HG02884 (cell line): ENCODE measurements around the gene DGCR6.
"Not testable (repeated sequence)": the region's sequence is repeated elsewhere in the genome, so short reads cannot be mapped to it uniquely, and the experiment has no call there.

ENCODE experiments used
- ATAC-seq: cut with Tn5 transposase; IDR thresholded peaks from one replicate; pipeline ENCODE4 v1.9.1; 2021; ENCODE audit warnings: mild to moderate bottlenecking, moderate library complexity; ENCODE audit not compliant: unreplicated experiment

DGCR6 gene

DNA sequence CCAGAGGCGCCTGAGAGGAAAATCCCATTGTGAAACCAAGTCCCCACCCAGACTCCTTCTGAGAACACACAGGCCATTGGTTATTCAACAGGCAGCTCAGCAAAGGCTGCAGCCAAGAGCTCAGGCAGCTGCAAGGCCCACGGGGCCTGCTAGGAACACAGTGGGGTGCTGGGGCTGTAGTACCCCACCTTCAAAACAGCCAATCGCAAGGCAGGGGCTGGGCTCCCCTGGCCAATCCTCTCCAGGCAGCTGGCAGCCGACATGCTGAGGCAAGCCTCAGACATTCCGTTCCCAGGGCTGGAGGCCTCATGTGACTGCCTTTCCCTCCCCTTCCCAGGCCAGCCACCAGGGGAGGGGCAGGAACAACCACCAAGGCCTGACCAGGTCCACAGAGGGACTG, 23.3 kb downstream of the DGCR6 start:
- ATAC-seq = no peak

DNA sequence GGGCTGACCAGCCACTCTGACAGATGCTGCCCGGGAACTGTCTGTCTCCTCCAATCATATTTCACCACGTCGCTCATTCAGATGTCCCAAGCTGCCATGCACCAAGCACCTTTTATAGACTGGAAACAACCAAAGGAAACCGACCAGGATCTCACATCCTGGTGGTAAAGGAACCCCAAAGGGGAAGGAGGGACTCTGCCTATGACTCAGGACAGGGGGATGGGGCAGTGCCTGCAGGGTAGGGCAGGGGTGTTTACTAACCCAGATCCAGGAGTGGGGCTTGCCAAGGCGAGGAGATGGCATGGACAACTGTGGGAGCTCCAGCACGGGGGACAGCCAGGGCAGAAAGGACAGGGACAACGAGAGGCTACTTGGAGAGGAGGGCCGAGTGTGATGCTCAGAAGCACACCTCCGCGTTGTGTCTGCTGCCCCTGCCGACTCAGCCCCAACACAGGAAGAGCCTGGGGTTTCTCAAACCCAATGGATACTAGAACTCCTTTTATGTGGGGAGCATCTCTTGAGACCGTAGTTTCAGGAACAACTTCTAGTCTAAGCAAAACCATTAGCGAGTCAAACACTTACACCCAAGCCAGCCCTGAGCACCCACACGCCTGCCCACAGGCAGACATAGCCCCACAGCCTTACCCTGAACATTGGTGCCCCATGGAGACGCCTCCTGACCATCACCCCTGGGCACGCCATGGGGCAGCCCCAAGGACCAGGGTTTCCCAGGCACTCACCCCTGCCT, 26.0 kb downstream of the DGCR6 start:
- no peak for ATAC-seq

DNA sequence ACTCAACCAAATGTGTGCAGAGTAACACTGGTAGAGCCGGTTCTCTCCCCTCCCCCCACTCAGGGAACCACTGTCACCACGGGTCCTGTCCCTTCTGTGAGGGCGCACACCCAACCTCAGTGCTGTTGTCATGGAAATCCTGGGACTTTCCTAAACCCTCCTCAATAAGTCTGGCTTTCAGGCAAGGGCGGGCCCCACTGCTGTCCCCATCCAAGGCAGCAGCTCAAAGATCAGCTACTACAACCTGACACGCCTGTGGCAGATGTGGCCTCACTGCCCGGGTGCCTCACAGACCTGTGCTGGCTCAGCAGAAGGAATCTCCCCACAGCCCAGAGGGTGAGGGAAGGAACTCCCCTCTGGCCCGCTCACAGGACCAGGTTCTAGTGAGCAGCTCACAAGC, 27.8 kb downstream of the DGCR6 start:
- ATAC-seq = no peak

- not testable (repeated sequence) for ATAC-seq
Measured at GRCh38 chr22:18934688-18935087, 28.6 kb downstream of the DGCR6 start.

GRCh38 chr22:18935889-18936529, 29.9 kb downstream of the DGCR6 start, which contains the start of gene PRODH:
Gene PRODH (minus strand): TSS chr22:18936293. CDS start chr22:18936287, 6 bp downstream.
- no peak for ATAC-seq

- not testable (repeated sequence) for ATAC-seq
Measured at GRCh38 chr22:18938691-18939090, 32.6 kb downstream of the DGCR6 start.

DNA sequence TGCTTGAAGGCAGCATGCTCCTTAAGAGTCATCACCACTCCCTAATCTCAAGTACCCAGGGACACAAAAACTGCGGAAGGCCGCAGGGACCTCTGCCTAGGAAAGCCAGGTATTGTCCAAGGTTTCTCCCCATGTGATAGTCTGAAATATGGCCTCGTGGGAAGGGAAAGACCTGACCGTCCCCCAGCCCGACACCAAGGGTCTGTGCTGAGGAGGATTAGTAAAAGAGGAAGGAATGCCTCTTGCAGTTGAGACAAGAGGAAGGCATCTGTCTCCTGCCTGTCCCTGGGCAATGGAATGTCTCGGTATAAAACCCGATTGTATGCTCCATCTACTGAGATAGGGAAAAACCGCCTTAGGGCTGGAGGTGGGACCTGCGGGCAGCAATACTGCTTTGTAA, 41.0 kb downstream of the DGCR6 start:
- ATAC-seq = not testable (repeated sequence)

- ATAC-seq = no peak
Measured at GRCh38 chr22:18947905-18948304, 41.8 kb downstream of the DGCR6 start.

DNA sequence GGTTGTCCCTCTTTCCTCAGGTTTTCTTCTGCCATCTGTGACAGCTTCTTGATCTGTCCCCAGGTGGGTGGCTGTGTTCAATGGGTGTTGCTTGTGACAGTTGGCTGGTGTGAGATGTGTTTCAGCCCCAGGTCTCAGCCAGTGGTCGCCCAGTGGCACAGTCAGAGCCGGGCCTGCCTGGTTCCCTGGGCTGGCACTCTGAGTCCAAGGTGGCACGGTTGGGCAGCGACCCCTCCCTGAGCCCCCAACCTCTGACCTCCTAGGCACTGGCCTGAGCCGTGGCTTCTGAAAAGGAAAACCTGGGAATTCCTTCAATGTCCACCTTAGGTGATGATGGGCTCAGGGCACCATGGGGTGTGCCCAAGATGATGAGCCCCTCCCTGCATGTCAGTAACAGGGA, 44.0 kb downstream of the DGCR6 start:
- ATAC-seq = no peak

GRCh38 chr22:18952022-18952421, 45.9 kb downstream of the DGCR6 start:
- no peak for ATAC-seq

DNA sequence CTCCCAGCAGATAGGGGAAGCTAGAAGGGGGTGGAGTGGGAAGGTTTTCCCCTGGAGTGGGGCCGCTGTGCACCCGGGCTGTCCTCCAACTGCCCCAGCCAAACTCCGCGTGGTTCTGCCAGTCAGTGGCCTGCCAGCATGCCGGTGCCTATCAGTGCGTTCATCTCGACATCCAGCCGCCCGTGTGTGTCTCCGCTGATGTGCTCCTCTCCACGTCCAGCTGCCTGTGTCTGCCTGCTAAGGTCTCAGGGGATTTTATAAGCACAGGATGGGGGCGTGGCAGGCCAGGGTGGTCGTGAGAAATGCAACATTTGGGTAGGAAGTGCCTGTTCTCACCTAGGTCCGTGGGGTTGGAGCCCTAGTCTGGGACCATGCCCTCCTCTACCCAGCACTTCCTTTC, 47.0 kb downstream of the DGCR6 start:
- not testable (repeated sequence) for ATAC-seq

GRCh38 chr22:18954303-18954989, 48.3 kb downstream of the DGCR6 start:
- not testable (repeated sequence) for ATAC-seq

- no peak for ATAC-seq
Measured at GRCh38 chr22:18954990-18955571, 49.0 kb downstream of the DGCR6 start.

DNA sequence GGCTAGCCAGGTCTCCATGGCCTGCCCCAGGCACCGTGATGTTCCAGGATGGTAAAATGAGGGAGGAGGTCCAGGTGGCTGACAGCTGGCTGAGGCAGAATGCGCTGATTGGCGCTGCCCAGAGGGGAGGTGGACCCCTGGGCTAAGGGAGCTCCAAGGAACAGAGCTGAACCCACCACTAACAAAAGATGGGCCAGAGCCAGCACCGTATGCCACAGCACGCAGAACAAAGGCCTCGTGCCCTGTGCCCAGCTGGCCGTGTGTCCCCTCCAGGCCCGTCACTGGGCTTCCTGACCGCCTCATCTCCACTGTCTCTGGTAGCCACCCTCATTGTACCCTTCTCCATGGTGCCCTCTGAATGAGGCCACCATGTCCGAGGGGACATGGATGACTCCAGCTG, 49.6 kb downstream of the DGCR6 start:
- no peak for ATAC-seq

DNA sequence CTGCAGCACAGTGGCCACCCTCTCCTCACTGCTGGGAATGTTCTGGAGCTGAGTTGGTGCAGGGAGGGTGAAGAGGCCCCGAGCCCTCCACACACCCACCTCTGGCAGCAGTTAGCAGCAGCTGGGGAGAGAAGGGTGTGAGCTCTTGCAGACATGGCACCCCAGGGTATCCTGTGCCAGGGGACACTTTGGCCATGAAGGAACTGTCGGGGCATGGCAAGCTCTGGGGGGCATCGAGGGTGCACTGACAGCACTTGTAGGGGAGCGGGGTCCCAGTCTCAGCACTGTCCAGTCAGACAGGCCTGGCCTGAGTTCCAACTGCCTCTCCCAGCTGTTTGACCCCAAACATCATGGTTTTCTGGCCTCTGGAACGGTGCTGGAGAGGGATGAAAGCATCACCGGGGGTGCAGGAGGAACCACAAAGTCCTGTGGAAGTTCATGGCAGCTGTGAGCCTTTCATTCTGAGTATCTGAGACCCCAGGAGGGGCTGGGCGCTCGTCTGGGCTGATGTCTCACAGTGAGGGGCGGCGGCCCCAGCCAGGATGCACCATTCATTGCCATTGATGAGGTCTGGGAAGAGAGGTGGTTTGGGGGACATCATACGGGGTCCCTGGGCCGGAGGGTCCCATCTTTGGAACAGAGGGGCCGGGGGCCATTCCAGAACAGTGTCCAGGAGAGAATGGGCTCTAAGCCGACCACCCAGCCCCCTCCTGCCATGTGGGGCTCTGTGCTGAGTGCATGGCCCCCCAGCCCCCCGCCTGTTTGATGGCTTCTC, 50.2 kb downstream of the DGCR6 start:
- ATAC-seq = not testable (repeated sequence)

DNA sequence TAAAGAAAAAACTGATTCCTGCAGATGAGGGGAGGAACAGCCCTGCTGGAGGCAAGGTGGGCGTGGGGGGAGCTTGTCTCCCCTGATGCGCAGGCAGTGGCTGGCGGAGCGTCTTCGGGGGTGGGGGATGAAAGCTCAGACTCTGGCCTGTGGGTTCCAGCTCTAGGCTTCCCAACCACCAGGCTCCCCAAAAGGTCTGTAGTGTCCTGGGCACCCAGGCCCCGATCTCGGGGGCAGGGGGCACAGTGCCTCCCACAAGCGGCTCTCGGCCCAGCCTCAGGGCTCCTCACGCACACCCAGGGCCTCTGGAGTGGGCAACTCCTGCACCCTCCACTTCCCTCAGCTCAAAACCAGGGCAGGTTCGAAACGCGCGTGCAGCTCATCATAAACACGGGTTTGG, 50.8 kb downstream of the DGCR6 start:
- not testable (repeated sequence) for ATAC-seq

DNA sequence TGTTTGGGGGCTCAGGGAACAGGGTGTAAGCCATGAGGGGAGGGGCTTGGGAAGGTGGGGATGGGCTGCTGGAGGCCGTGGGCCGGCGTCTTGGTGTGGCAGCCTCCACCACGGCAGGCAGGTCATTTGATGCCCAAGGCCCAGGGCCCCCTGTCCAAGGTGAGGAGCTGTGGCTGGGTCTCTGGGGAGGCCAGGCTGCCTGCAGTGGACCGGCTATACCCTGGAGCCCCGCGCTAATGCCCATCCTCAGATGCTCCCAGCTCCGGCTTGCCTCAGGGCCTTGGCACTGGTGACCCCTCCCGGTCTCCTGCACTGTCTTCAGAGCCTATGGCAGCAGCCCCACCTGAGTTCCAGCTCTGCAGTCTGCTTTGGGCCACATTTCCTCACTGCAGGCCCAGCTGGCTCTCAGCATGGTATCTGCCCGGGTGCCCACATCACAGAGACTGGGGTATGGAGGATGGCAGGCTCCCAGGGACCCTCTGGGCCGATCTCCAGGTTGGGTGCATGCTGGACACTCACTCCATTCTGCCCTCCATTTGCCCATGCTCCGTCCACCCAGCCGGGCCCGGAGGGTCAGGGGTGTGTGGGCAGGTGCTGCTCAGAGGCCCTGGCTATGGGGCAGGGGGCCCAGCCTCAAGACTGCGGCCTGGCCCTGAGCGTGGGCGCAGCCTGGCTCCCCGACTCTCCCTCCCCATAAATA, 51.7 kb downstream of the DGCR6 start:
- not testable (repeated sequence) for ATAC-seq

GRCh38 chr22:18958321-18958705, 52.2 kb downstream of the DGCR6 start:
- ATAC-seq = not testable (repeated sequence)

- ATAC-seq = not testable (repeated sequence)
Measured at GRCh38 chr22:18958738-18959137, 52.6 kb downstream of the DGCR6 start.

- not testable (repeated sequence) for ATAC-seq
Measured at GRCh38 chr22:18959266-18959665, 53.1 kb downstream of the DGCR6 start.
